Activated naive CD4-positive, alpha-beta T cell treated with anti-CD3 and anti-CD28 coated beads for 36 hours (primary cell): ENCODE results near the gene ERRFI1. TPM values are rescaled to one million over a fixed set of nuclear protein-coding genes. Genes with fewer than 3 reads are reported as not detected.
A peak's percentile ranks its signal among the peaks of the same experiment; 100 is the strongest.

Source experiments
- CTCF ChIA-PET: fragments of 350-600 bp; sonication (Branson Sonifier 250); formaldehyde crosslinking; loops from one replicate; lab custom pipeline; 2021; ENCODE audit warnings: antibody characterized with exemption; lab: Charles Lee
- DNase-seq: peaks from one replicate; pipeline ENCODE4 v3.0.0-alpha.2; 2020
- H3K27ac Mint-ChIP-seq: one replicate; pipeline ENCODE4 v1.8.0; 2021; ENCODE audit warnings: mild to moderate bottlenecking, mixed read lengths
- H3K27me3 Mint-ChIP-seq: one replicate; pipeline ENCODE4 v1.8.0; 2021; ENCODE audit warnings: low read depth, mixed read lengths
- H3K36me3 Mint-ChIP-seq: one replicate; pipeline ENCODE4 v1.8.0; 2021; ENCODE audit warnings: low read depth, mixed read lengths
- H3K4me1 Mint-ChIP-seq: one replicate; pipeline ENCODE4 v1.8.0; 2021; ENCODE audit warnings: low read depth, mixed read lengths
- H3K4me3 Mint-ChIP-seq: one replicate; pipeline ENCODE4 v1.8.0; 2021; ENCODE audit warnings: mild to moderate bottlenecking, moderate library complexity, mixed read lengths
- H3K9me3 Mint-ChIP-seq: one replicate; pipeline ENCODE4 v1.8.0; 2021; ENCODE audit warnings: mixed read lengths
- intact Hi-C: fragments of 100-400 bp; cut with micrococcal nuclease; formaldehyde crosslinking; loops from one replicate; pipeline ENCODE4 v1.15.1; 2023
- total RNA-seq, 2 experiments: library from RNA; stranded (reverse); gene quantifications; one replicate each; pipeline ENCODE4 v1.2.3, GENCODE V29; 2021

The ERRFI1 gene
- total RNA-seq, 2 experiments from 2014 or later, result 0.77 to 0.95 TPM

GRCh38 chr1:8016210-8016894, 9.8 kb downstream of the ERRFI1 start:
- Mint-ChIP-seq H3K4me1 (no peaks in the 10 kb centered on the region), H3K27me3 (peaks cover 14% of the 10 kb centered on the region), H3K9me3 (no peaks in the 10 kb centered on the region), H3K4me3 (no peak overlapping the region), H3K27ac (no peak overlapping the region), H3K36me3 (no peaks in the 10 kb centered on the region)
- intact Hi-C loops, result loop anchor here (10.0 kb wide), 1 partner anchor 708 kb away; no protein-coding TSS in a partner anchor
- CTCF ChIA-PET, result interaction anchor here (0.6 to 4.8 kb wide), 18 partner anchors 8 to 349 kb away, joined by 3 to 54 read pairs (median 4); partner anchors contain the start of gene SLC45A1
- DNase-seq, result no peak

- Mint-ChIP-seq H3K27ac (no peak overlapping the region), H3K4me1 (no peaks in the 10 kb centered on the region), H3K4me3 (no peak overlapping the region), H3K36me3 (no peaks in the 10 kb centered on the region), H3K27me3 (peaks cover 14% of the 10 kb centered on the region), H3K9me3 (no peaks in the 10 kb centered on the region)
- no peak for DNase-seq
- intact Hi-C loops, result loop anchor here (1.0 to 10.0 kb wide), 3 partner anchors 299 to 709 kb away; no protein-coding TSS in a partner anchor
- CTCF ChIA-PET, result interaction anchor here (0.5 to 4.8 kb wide), 24 partner anchors 9 to 833 kb away, joined by 3 to 54 read pairs (median 4); partner anchors contain the start of gene SLC45A1
Measured at GRCh38 chr1:8015809-8016165, 10.3 kb downstream of the ERRFI1 start.

- intact Hi-C loops, result loop anchor here (1.0 to 10.0 kb wide), 3 partner anchors 299 to 710 kb away; no protein-coding TSS in a partner anchor
- peak; percentile 56 for DNase-seq
- Mint-ChIP-seq H3K27me3 (peaks cover 14% of the 10 kb centered on the region), H3K4me3 (no peak overlapping the region), H3K9me3 (no peaks in the 10 kb centered on the region), H3K27ac (no peak overlapping the region), H3K36me3 (no peaks in the 10 kb centered on the region), H3K4me1 (no peaks in the 10 kb centered on the region)
- CTCF ChIA-PET, result interaction anchor here (0.5 to 4.8 kb wide), 30 partner anchors 9 to 834 kb away, joined by 3 to 54 read pairs (median 4); partner anchors contain the start of gene SLC45A1
Measured at GRCh38 chr1:8015036-8015808, 10.9 kb downstream of the ERRFI1 start.

GRCh38 chr1:8014381-8014988, 11.6 kb downstream of the ERRFI1 start:
- Mint-ChIP-seq H3K27ac (no peak overlapping the region), H3K4me3 (no peak overlapping the region), H3K4me1 (no peaks in the 10 kb centered on the region), H3K27me3 (peaks cover 14% of the 10 kb centered on the region), H3K36me3 (no peaks in the 10 kb centered on the region), H3K9me3 (no peaks in the 10 kb centered on the region)
- intact Hi-C loops, result loop anchor here (10.0 kb wide), 1 partner anchor 710 kb away; no protein-coding TSS in a partner anchor
- no peak for DNase-seq
- CTCF ChIA-PET, result interaction anchor here (0.6 to 4.8 kb wide), 18 partner anchors 8 to 834 kb away, joined by 3 to 54 read pairs (median 4); no protein-coding TSS in a partner anchor

- Mint-ChIP-seq H3K4me3 (no peak overlapping the region), H3K27me3 (peaks cover 11% of the 10 kb centered on the region), H3K9me3 (no peaks in the 10 kb centered on the region), H3K27ac (no peak overlapping the region), H3K36me3 (no peaks in the 10 kb centered on the region), H3K4me1 (no peaks in the 10 kb centered on the region)
- intact Hi-C loops, result loop anchor here (10.0 kb wide), 1 partner anchor 711 kb away; no protein-coding TSS in a partner anchor
- CTCF ChIA-PET, result interaction anchor here (0.6 to 4.8 kb wide), 6 partner anchors 30 to 336 kb away, joined by 3 to 54 read pairs (median 12); no protein-coding TSS in a partner anchor
- DNase-seq, result no peak
Measured at GRCh38 chr1:8013800-8014199, 12.3 kb downstream of the ERRFI1 start.

- Mint-ChIP-seq H3K4me3 (no peak overlapping the region), H3K9me3 (no peaks in the 10 kb centered on the region), H3K36me3 (no peaks in the 10 kb centered on the region), H3K27ac (no peak overlapping the region), H3K4me1 (no peaks in the 10 kb centered on the region), H3K27me3 (peaks cover 10% of the 10 kb centered on the region)
- CTCF ChIA-PET, result interaction anchor here (0.6 to 4.8 kb wide), 5 partner anchors 29 to 337 kb away, joined by 3 to 54 read pairs (median 12); no protein-coding TSS in a partner anchor
- intact Hi-C loops, result loop anchor here (10.0 kb wide), 1 partner anchor 711 kb away; no protein-coding TSS in a partner anchor
- DNase-seq, result no peak
Measured at GRCh38 chr1:8013399-8013798, 12.7 kb downstream of the ERRFI1 start.

- no peaks in the 10 kb centered on the region for H3K4me1 Mint-ChIP-seq
- DNase-seq, result no peak
- intact Hi-C loops, result loop anchor here (10.0 kb wide), 1 partner anchor 712 kb away; no protein-coding TSS in a partner anchor
- H3K27ac Mint-ChIP-seq, result no peak overlapping the region
- peaks cover 9% of the 10 kb centered on the region for H3K27me3 Mint-ChIP-seq
- H3K4me3 Mint-ChIP-seq, result no peak overlapping the region
- CTCF ChIA-PET, result interaction anchor here (1.1 to 4.8 kb wide), 4 partner anchors 28 to 337 kb away, joined by 3 to 54 read pairs (median 24); no protein-coding TSS in a partner anchor
- no peaks in the 10 kb centered on the region for H3K36me3 Mint-ChIP-seq
- no peaks in the 10 kb centered on the region for H3K9me3 Mint-ChIP-seq
Measured at GRCh38 chr1:8012955-8013354, 13.2 kb downstream of the ERRFI1 start.

GRCh38 chr1:8011923-8012858, 13.9 kb downstream of the ERRFI1 start:
- Mint-ChIP-seq H3K27me3 (peaks cover 5% of the 10 kb centered on the region), H3K27ac (no peak overlapping the region), H3K4me3 (no peak overlapping the region), H3K36me3 (no peaks in the 10 kb centered on the region), H3K4me1 (no peaks in the 10 kb centered on the region), H3K9me3 (no peaks in the 10 kb centered on the region)
- CTCF ChIA-PET, result interaction anchor here (0.7 to 4.8 kb wide), 5 partner anchors 28 to 338 kb away, joined by 3 to 40 read pairs (median 3); no protein-coding TSS in a partner anchor
- DNase-seq, result no peak
- intact Hi-C loops, result loop anchor here (10.0 kb wide), 1 partner anchor 713 kb away; no protein-coding TSS in a partner anchor

- Mint-ChIP-seq H3K27me3 (no peaks in the 10 kb centered on the region), H3K27ac (no peak overlapping the region)
Measured at GRCh38 chr1:8011016-8011415, 15.1 kb downstream of the ERRFI1 start.

GRCh38 chr1:8010080-8010664, 15.9 kb downstream of the ERRFI1 start:
- H3K27ac Mint-ChIP-seq, result no peak overlapping the region
- no peaks in the 10 kb centered on the region for H3K9me3 Mint-ChIP-seq
- H3K27me3 Mint-ChIP-seq, result no peaks in the 10 kb centered on the region
- H3K36me3 Mint-ChIP-seq, result no peaks in the 10 kb centered on the region
- DNase-seq, result no peak
- no peaks in the 10 kb centered on the region for H3K4me1 Mint-ChIP-seq
- CTCF ChIA-PET, result interaction anchor here (2.8 kb wide), 1 partner anchor 305 kb away, joined by 11 read pairs; no protein-coding TSS in a partner anchor
- intact Hi-C loops, result loop anchor here (10.0 kb wide), 1 partner anchor 715 kb away; no protein-coding TSS in a partner anchor
- H3K4me3 Mint-ChIP-seq, result no peak overlapping the region

More at GRCh38 chr1:8011016-8011415, 15.1 kb downstream of the ERRFI1 start:
- no peak for DNase-seq
- H3K36me3 Mint-ChIP-seq, result no peaks in the 10 kb centered on the region
- intact Hi-C loops, result loop anchor here (10.0 kb wide), 1 partner anchor 714 kb away; no protein-coding TSS in a partner anchor
- no peak overlapping the region for H3K4me3 Mint-ChIP-seq
- no peaks in the 10 kb centered on the region for H3K4me1 Mint-ChIP-seq
- CTCF ChIA-PET, result interaction anchor here (2.8 kb wide), 1 partner anchor 304 kb away, joined by 11 read pairs; no protein-coding TSS in a partner anchor
- H3K9me3 Mint-ChIP-seq, result no peaks in the 10 kb centered on the region
